B cell (primary cell): ENCODE measurements around the gene MED9. TPM values are rescaled to one million over a fixed set of nuclear protein-coding genes. Genes with fewer than 3 reads are reported as not detected.

Experiments
- ATAC-seq: fragments of 200-7000 bp; cut with Tn5 transposase; one replicate; pipeline ENCODE4 v1.10.0; 2021; ENCODE audit warnings: low read depth, mild to moderate bottlenecking, moderate number of reproducible peaks, moderate library complexity
- CTCF ChIA-PET: fragments of 350-600 bp; sonication (Branson Sonifier 250); formaldehyde crosslinking; loops from one replicate; lab custom pipeline; 2021; ENCODE audit warnings: antibody characterized with exemption, inconsistent platforms; lab: Charles Lee
- POLR2A ChIA-PET: fragments of 350-600 bp; sonication (Branson Sonifier 250); formaldehyde crosslinking; loops from one replicate; lab custom pipeline; 2021; ENCODE audit warnings: antibody characterized with exemption; lab: Charles Lee
- DNase-seq: peaks from one replicate; pipeline ENCODE4 v3.0.0; 2013
- H2AFZ ChIP-seq: 2 replicates; pipeline ENCODE4 v1.6.1; 2012; ENCODE audit warnings: mild to moderate bottlenecking, low read depth, low read length; ENCODE audit not compliant: insufficient read depth, poor library complexity, severe bottlenecking
- H3K27ac ChIP-seq, 2 donors: 1 replicate in 1 of 2; 2 replicates in 1 of 2; pipeline ENCODE4 v1.5.1; 2012 to 2013; ENCODE audit warnings: low read length in 2 of 2, mild to moderate bottlenecking in 2 of 2, moderate library complexity in 1 of 2
- H3K27me3 ChIP-seq, 4 experiments: fragments of 200-600 bp in 1 of 4; sonication (generic) in 1 of 4; replicated peaks in 1 of 4; 1 replicate in 2 of 4; 2 replicates in 2 of 4; pipeline versions ENCODE4 v1.6.1 to v1.7.0; 2013 to 2016; ENCODE audit warnings: low read length in 3 of 4, mild to moderate bottlenecking in 2 of 4, mixed read lengths in 1 of 4, moderate library complexity in 1 of 4; ENCODE audit not compliant: insufficient read depth in 4 of 4, control insufficient read depth in 3 of 4; ENCODE audit errors: control extremely low read depth in 1 of 4
- H3K36me3 ChIP-seq, 2 experiments: replicated peaks in 1 of 2; 1 replicate in 1 of 2; 2 replicates in 1 of 2; pipeline versions ENCODE4 v1.6.1 to v1.7.1; 2013; ENCODE audit warnings: low read length in 1 of 2; ENCODE audit not compliant: insufficient read depth in 2 of 2, control insufficient read depth in 1 of 2; ENCODE audit errors: control extremely low read depth in 1 of 2, extremely low read depth in 1 of 2
- H3K4me1 ChIP-seq, 2 donors: fragments of 200-600 bp in 1 of 2; sonication (generic) in 1 of 2; 1 replicate in 1 of 2; 2 replicates in 1 of 2; pipeline versions ENCODE4 v1.5.1 to v1.6.1; 2013 to 2017; ENCODE audit warnings: low read length in 2 of 2; ENCODE audit not compliant: control insufficient read depth in 2 of 2, insufficient read depth in 2 of 2
- H3K4me2 ChIP-seq: replicated peaks from 2 replicates; pipeline ENCODE3; 2012; ENCODE audit warnings: mild to moderate bottlenecking, low read depth, low read length; ENCODE audit not compliant: poor library complexity, severe bottlenecking
- H3K4me3 ChIP-seq, 5 experiments: fragments of 200-600 bp in 1 of 5; sonication (generic) in 1 of 5; 1 replicate in 3 of 5; 2 replicates in 2 of 5; pipeline versions ENCODE4 v1.5.1 to v1.7.0; 2011 to 2016; ENCODE audit warnings: low read length in 4 of 5, mild to moderate bottlenecking in 4 of 5, low read depth in 2 of 5, control low read depth in 1 of 5, moderate library complexity in 1 of 5; ENCODE audit not compliant: insufficient read depth in 1 of 5; ENCODE audit errors: control extremely low read depth in 1 of 5, extremely low read depth in 1 of 5
- H3K79me2 ChIP-seq: fragments of 200-600 bp; sonication (generic); one replicate; pipeline ENCODE4 v1.6.0; 2016; ENCODE audit warnings: low read length; ENCODE audit not compliant: control insufficient read depth, insufficient read depth
- H3K9ac ChIP-seq: fragments of 200-600 bp; sonication (generic); 2 replicates; pipeline ENCODE4 v1.6.1; 2017; ENCODE audit warnings: mild to moderate bottlenecking, low read length, moderate library complexity
- H3K9me3 ChIP-seq, 3 donors: one replicate each; pipeline versions ENCODE4 v1.6.1 to v1.7.1; 2013; ENCODE audit warnings: low read length in 2 of 3; ENCODE audit not compliant: control insufficient read depth in 2 of 3, insufficient read depth in 1 of 3; ENCODE audit errors: control extremely low read depth in 1 of 3
- H4K20me1 ChIP-seq: 2 replicates; pipeline ENCODE4 v1.6.0; 2012; ENCODE audit warnings: mild to moderate bottlenecking, low read length; ENCODE audit not compliant: insufficient read depth, control insufficient read depth, poor library complexity, severe bottlenecking
- H3K27ac Mint-ChIP-seq: one replicate; pipeline ENCODE4 v1.8.0; 2021; ENCODE audit warnings: mixed read lengths
- H3K27me3 Mint-ChIP-seq: one replicate; pipeline ENCODE4 v1.8.0; 2021; ENCODE audit warnings: mixed read lengths
- H3K4me1 Mint-ChIP-seq: one replicate; pipeline ENCODE4 v1.8.0; 2021; ENCODE audit warnings: mixed read lengths
- H3K4me3 Mint-ChIP-seq: one replicate; pipeline ENCODE4 v1.8.0; 2021; ENCODE audit warnings: mixed read lengths
- H3K9me3 Mint-ChIP-seq: one replicate; pipeline ENCODE4 v1.8.0; 2022; ENCODE audit warnings: mixed read lengths; ENCODE audit not compliant: insufficient read depth
- CTCF ChIP-seq: fragments of 200-600 bp; IDR thresholded peaks from one replicate; pipeline ENCODE4 v1.8.0; 2022; ENCODE audit warnings: antibody characterized with exemption, mild to moderate bottlenecking
- EZH2 ChIP-seq: IDR thresholded peaks from 2 replicates; pipeline ENCODE4 v1.6.1; 2012; ENCODE audit warnings: borderline replicate concordance, low read depth, mild to moderate bottlenecking, moderate library complexity, low read length; ENCODE audit not compliant: insufficient read depth, poor library complexity, severe bottlenecking
- WGBS: methylation state at CpG from one replicate; pipeline ENCODE4 v1.1.5; 2013; ENCODE audit warnings: missing lambda C conversion rate; ENCODE audit not compliant: insufficient coverage; 5-methylcytosine and 5-hydroxymethylcytosine counted together
- intact Hi-C: fragments of 100-400 bp; cut with micrococcal nuclease; formaldehyde crosslinking; loops from one replicate; pipeline ENCODE4 v1.10.0; 2022
- polyA plus RNA-seq: library from polyadenylated mRNA; depleted of rRNA; stranded (reverse); fragments of >200 nt; gene quantifications from 2 replicates; pipeline ENCODE4 v1.2.3, GENCODE V29; 2012
- total RNA-seq, 2 donors: library from RNA; stranded (reverse); fragments of 120-200 nt in 1 of 2; gene quantifications; 1 replicate in 1 of 2; 2 replicates in 1 of 2; pipeline versions ENCODE4 v1.2.3 to v1.2.4, GENCODE V29; 2013 to 2022

Gene MED9
- total and polyA plus RNA-seq, 2 donors (not counting 1 experiment from before 2014, with no cell fraction given), result 11.6 to 18.9 TPM

GRCh38 chr17:17467720-17468119 is 9.1 kb upstream of the MED9 start:
- Histone ChIP-seq H3K4me1 (no peaks in the 10 kb centered on the region), H3K79me2 (no peaks in the 10 kb centered on the region), H3K27me3 (no peaks in the 10 kb centered on the region), H3K27ac (no peak overlapping the region), H3K36me3 (no peaks in the 10 kb centered on the region), H4K20me1 (no peaks in the 10 kb centered on the region), H3K9ac (no peak overlapping the region), H3K9me3 (no peaks in the 10 kb centered on the region), H3K4me3 (no peak overlapping the region), H2AFZ (no peak overlapping the region), H3K4me2 (no peak overlapping the region)
- Mint-ChIP-seq H3K4me1 (no peaks in the 10 kb centered on the region), H3K27ac (no peak overlapping the region), H3K4me3 (no peak overlapping the region), H3K9me3 (peaks cover 2% of the 10 kb centered on the region), H3K27me3 (peaks cover 36% of the 10 kb centered on the region)
- 94% methylated on average over 5 of the region's 5 CpGs for WGBS
- intact Hi-C loops, result no loop called here
- CTCF ChIA-PET, result interaction anchor here (0.6 kb wide), 1 partner anchor 130 kb away, joined by 3 read pairs; no protein-coding TSS in a partner anchor
- DNase-seq (no peak), ATAC-seq (no peak)
- POLR2A ChIA-PET, result no interaction called here
- no peak for TF ChIP-seq EZH2
- TF ChIP-seq CTCF, result no peak

GRCh38 chr17:17468217-17469010 is 8.4 kb upstream of the MED9 start:
- H4K20me1 ChIP-seq, result no peaks in the 10 kb centered on the region
- no peak overlapping the region for H3K27ac ChIP-seq
- ChIA-PET CTCF (no interaction called here), POLR2A (no interaction called here)
- ATAC-seq (no peak), DNase-seq (no peak)
- no peaks in the 10 kb centered on the region for H3K4me1 ChIP-seq
- H3K9me3 Mint-ChIP-seq, result peaks cover 2% of the 10 kb centered on the region
- no peaks in the 10 kb centered on the region for H3K27me3 ChIP-seq
- intact Hi-C loops, result no loop called here
- peaks cover 43% of the 10 kb centered on the region for H3K27me3 Mint-ChIP-seq
- no peak overlapping the region for H3K4me3 ChIP-seq
- TF ChIP-seq CTCF (no peak), EZH2 (no peak)
- H3K79me2 ChIP-seq, result no peaks in the 10 kb centered on the region
- no peak overlapping the region for H3K4me2 ChIP-seq
- H2AFZ ChIP-seq, result no peak overlapping the region
- H3K27ac Mint-ChIP-seq, result no peak overlapping the region
- H3K9me3 ChIP-seq, result no peaks in the 10 kb centered on the region
- H3K4me1 Mint-ChIP-seq, result no peaks in the 10 kb centered on the region
- H3K4me3 Mint-ChIP-seq, result no peak overlapping the region
- no peak overlapping the region for H3K9ac ChIP-seq
- WGBS, result 80% methylated on average over 5 of the region's 5 CpGs
- H3K36me3 ChIP-seq, result no peaks in the 10 kb centered on the region
